ENCODE measurements around the gene IRAK2.

- TF ChIP-seq, protein P1, sequence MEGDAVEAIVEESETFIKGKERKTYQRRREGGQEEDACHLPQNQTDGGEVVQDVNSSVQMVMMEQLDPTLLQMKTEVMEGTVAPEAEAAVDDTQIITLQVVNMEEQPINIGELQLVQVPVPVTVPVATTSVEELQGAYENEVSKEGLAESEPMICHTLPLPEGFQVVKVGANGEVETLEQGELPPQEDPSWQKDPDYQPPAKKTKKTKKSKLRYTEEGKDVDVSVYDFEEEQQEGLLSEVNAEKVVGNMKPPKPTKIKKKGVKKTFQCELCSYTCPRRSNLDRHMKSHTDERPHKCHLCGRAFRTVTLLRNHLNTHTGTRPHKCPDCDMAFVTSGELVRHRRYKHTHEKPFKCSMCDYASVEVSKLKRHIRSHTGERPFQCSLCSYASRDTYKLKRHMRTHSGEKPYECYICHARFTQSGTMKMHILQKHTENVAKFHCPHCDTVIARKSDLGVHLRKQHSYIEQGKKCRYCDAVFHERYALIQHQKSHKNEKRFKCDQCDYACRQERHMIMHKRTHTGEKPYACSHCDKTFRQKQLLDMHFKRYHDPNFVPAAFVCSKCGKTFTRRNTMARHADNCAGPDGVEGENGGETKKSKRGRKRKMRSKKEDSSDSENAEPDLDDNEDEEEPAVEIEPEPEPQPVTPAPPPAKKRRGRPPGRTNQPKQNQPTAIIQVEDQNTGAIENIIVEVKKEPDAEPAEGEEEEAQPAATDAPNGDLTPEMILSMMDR (IDR thresholded peaks at IDR 0.05): no peak
- TF ChIP-seq EHMT2 (IDR thresholded peaks at IDR 0.05; ENCODE audit: low read depth) (no peak), POLR2A (IDR thresholded peaks at IDR 0.05; ENCODE audit: low read length) (no peak), JUNB (IDR thresholded peaks at IDR 0.05) (no peak), PHF8 (IDR thresholded peaks at IDR 0.05; ENCODE audit: borderline replicate concordance, low read depth) (no peak), CEBPB (IDR thresholded peaks at IDR 0.05) (no peak), REST (IDR thresholded peaks at IDR 0.05) (no peak), EP300 (IDR thresholded peaks at IDR 0.05) (no peak), TP53 (CRISPR knock-in tag; IDR thresholded peaks at IDR 0.05) (no peak), E2F6 (IDR thresholded peaks at IDR 0.05; ENCODE audit: borderline replicate concordance, low read depth) (no peak), RAD21 (conservative IDR thresholded peaks at IDR 0.05 in 1 of 2, IDR thresholded peaks at IDR 0.05 in 1 of 2) (no peak)
- TF ChIP-seq, protein P2, sequence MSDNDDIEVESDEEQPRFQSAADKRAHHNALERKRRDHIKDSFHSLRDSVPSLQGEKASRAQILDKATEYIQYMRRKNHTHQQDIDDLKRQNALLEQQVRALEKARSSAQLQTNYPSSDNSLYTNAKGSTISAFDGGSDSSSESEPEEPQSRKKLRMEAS (IDR thresholded peaks at IDR 0.05): no peak
Measured at GRCh38 chr3:10259036-10259435, 94.3 kb downstream of the IRAK2 start.

All from A549 (cell line).